CD4-positive, alpha-beta T cell treated with Interleukin-17A for 4 hours (primary cell): Measurements from ENCODE around the gene BANK1.

ENCODE experiments used
- DNase-seq: peaks from one replicate; pipeline ENCODE4 v3.0.0-alpha.2; 2020; ENCODE audit warnings: mixed read lengths

Gene BANK1

GRCh38 chr4:101790521-101791181 lies at the start of gene BANK1:
Gene BANK1, plus strand, starts transcription at chr4:101790730. Its CDS starts 151 bp downstream, at chr4:101790881.
- DNase-seq = peak; percentile 32

- no peak for DNase-seq
Observed at GRCh38 chr4:101753721-101754120, 36.8 kb upstream of the BANK1 start.

GRCh38 chr4:101756181-101756580 lies 34.3 kb upstream of the BANK1 start:
- DNase-seq = no peak

- DNase-seq = no peak
Observed at GRCh38 chr4:101761405-101761804, 29.1 kb upstream of the BANK1 start.

GRCh38 chr4:101762025-101762424 lies 28.5 kb upstream of the BANK1 start:
- no peak for DNase-seq

GRCh38 chr4:101762534-101762933 lies 28.0 kb upstream of the BANK1 start:
- no peak for DNase-seq

- DNase-seq = no peak
Observed at GRCh38 chr4:101763576-101763975, 27.0 kb upstream of the BANK1 start.

GRCh38 chr4:101774807-101775206 lies 15.7 kb upstream of the BANK1 start:
- no peak for DNase-seq

- DNase-seq = no peak
Observed at GRCh38 chr4:101777431-101777830, 13.1 kb upstream of the BANK1 start.

- DNase-seq = no peak
Observed at GRCh38 chr4:101780284-101780683, 10.2 kb upstream of the BANK1 start.

GRCh38 chr4:101782546-101782945 lies 8.0 kb upstream of the BANK1 start:
- DNase-seq = no peak

- DNase-seq = no peak
Observed at GRCh38 chr4:101784957-101785356, 5.6 kb upstream of the BANK1 start.

GRCh38 chr4:101785486-101785885 lies 5.0 kb upstream of the BANK1 start:
- DNase-seq = no peak

- no peak for DNase-seq
Observed at GRCh38 chr4:101787701-101788316, 2.7 kb upstream of the BANK1 start.

- peak; percentile 3 for DNase-seq
Observed at GRCh38 chr4:101791182-101791558, 640 bp downstream of the BANK1 start.

GRCh38 chr4:101792056-101792590 lies 1.6 kb downstream of the BANK1 start:
- DNase-seq = no peak

GRCh38 chr4:101793397-101793796 lies 2.9 kb downstream of the BANK1 start:
- DNase-seq = no peak

GRCh38 chr4:101794806-101795205 lies 4.3 kb downstream of the BANK1 start:
- no peak for DNase-seq

- DNase-seq = no peak
Observed at GRCh38 chr4:101795704-101796103, 5.2 kb downstream of the BANK1 start.

GRCh38 chr4:101801958-101802357 lies 11.4 kb downstream of the BANK1 start:
- DNase-seq = no peak

GRCh38 chr4:101806914-101807313 lies 16.4 kb downstream of the BANK1 start:
- no peak for DNase-seq

GRCh38 chr4:101807351-101807750 lies 16.8 kb downstream of the BANK1 start:
- DNase-seq = no peak

- DNase-seq = no peak
Observed at GRCh38 chr4:101813604-101814003, 23.1 kb downstream of the BANK1 start.

- no peak for DNase-seq
Observed at GRCh38 chr4:101818362-101818761, 27.8 kb downstream of the BANK1 start.

- no peak for DNase-seq
Observed at GRCh38 chr4:101823864-101824263, 33.3 kb downstream of the BANK1 start.
